Gastrocnemius medialis (tissue), 4 donors: ENCODE measurements around the gene TFCP2L1.

Experiments
- CTCF ChIP-seq, 5 experiments: fragments of 450-650 bp in 3 of 5; fragments of 200-600 bp in 2 of 5; sonication (generic) in 2 of 5; IDR thresholded peaks in 4 of 5; conservative IDR thresholded peaks in 1 of 5; 1 replicate in 4 of 5; 2 replicates in 1 of 5; pipeline ENCODE4 v1.5.1; 2016 to 2019; ENCODE audit warnings: antibody characterized with exemption in 5 of 5, mild to moderate bottlenecking in 3 of 5, moderate library complexity in 3 of 5
- POLR2A ChIP-seq, 2 donors: fragments of 450-650 bp; IDR thresholded peaks; one replicate each; pipeline ENCODE4 v1.6.1; 2017; ENCODE audit warnings: antibody characterized with exemption in 2 of 2, mild to moderate bottlenecking in 2 of 2, moderate library complexity in 2 of 2

- TF ChIP-seq POLR2A (IDR thresholded peaks at IDR 0.05) (no peak), CTCF (IDR thresholded peaks at IDR 0.05 in 4 of 5, conservative IDR thresholded peaks at IDR 0.05 in 1 of 5) (no peak)
Measured at GRCh38 chr2:121182520-121182919, 102.5 kb downstream of the TFCP2L1 start.
